Measurements from ENCODE around the gene THAP8.
"Not testable (repeated sequence)": the region's sequence is repeated elsewhere in the genome, so short reads cannot be mapped to it uniquely, and the experiment has no call there.

The THAP8 gene

GRCh38 chr19:36067681-36068080 is 13.6 kb upstream of the THAP8 start:
- no peak for DNase-seq

GRCh38 chr19:36064826-36065225 is 10.7 kb upstream of the THAP8 start:
- no peak for DNase-seq

- DNase-seq = no peak
Measured at GRCh38 chr19:36061367-36061766, 7.3 kb upstream of the THAP8 start.

- peak in 1 of 4 experiments; percentile 2 for DNase-seq
Measured at GRCh38 chr19:36060430-36060829, 6.3 kb upstream of the THAP8 start.

DNA sequence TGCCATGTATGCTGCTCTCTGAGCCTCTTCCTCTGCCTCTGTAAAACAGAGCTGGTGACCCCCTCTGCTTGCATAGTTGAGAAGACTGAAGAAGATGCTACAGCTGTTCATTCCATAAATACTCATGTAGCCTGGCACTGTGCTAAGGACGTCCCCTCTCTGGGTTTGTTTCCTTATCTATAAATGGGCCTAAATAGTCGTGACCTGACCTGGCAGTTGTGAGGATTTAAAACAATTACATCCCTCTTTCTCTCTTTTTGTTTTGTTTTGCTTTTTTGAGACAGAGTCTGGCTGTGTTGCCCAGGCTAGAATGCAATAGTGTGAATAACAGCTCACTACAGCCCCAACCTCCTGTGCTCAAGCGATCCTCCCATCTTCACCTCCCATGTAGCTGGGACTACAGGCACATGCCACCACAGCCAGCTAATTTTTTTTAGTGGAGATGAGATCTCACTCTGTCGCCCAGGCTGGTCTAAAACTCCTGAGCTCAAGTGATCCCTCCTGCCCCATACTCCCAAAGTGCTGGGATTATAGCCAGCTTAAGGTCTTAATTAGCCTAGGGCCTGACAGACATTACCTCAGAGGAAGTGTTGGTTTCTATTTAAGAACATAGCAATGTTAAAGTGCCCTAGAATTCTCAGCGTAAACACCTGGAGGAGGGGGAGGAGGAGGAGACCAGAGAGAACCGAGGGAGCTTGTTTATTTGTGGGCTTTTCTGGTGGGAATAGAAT is 5.3 kb upstream of the THAP8 start:
- no peak for DNase-seq

- DNase-seq = no peak
Measured at GRCh38 chr19:36058481-36059179, 4.5 kb upstream of the THAP8 start.

GRCh38 chr19:36054733-36055686 is 925 bp upstream of the THAP8 start, which contains the start of gene WDR62:
Gene WDR62 (plus strand): TSS chr19:36054897. CDS start chr19:36054972, 75 bp downstream.
- peak; percentile 90 to 94 (median 94) for DNase-seq

GRCh38 chr19:36051637-36052036 is 2.4 kb downstream of the THAP8 start:
- no peak for DNase-seq

- no peak for DNase-seq
Measured at GRCh38 chr19:36051236-36051635, 2.8 kb downstream of the THAP8 start.

DNA sequence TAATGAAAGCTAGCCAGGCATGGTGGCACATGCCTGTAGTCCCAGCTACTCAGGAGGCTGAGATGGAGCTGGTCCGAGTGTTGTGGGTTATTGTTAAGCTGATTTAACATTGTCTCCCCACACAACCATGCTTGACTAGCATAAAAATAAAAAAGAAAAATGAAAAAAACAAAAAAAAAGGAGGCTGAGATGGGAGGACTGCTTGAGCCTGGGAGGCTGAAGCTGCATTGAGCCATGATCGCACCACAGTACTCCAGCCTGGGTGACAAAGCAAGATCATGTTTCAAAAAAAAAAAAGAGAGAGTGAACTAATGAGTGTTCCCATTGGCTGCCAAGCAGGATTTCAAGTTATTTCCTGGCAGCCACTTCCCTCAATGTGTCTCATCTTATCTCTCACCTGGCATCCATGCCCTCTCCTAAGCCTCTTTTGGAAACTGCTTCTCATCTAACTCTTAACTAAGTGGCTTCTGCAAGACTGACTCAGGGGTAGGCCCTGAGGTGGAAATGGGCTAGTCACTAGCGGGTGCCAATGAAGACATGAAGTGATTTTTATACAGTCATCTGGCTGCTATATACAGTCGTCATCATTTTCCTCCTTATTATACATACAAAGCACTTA is 4.9 kb downstream of the THAP8 start:
- no peak for DNase-seq

- DNase-seq = no peak
Measured at GRCh38 chr19:36047835-36048234, 6.2 kb downstream of the THAP8 start.

DNA sequence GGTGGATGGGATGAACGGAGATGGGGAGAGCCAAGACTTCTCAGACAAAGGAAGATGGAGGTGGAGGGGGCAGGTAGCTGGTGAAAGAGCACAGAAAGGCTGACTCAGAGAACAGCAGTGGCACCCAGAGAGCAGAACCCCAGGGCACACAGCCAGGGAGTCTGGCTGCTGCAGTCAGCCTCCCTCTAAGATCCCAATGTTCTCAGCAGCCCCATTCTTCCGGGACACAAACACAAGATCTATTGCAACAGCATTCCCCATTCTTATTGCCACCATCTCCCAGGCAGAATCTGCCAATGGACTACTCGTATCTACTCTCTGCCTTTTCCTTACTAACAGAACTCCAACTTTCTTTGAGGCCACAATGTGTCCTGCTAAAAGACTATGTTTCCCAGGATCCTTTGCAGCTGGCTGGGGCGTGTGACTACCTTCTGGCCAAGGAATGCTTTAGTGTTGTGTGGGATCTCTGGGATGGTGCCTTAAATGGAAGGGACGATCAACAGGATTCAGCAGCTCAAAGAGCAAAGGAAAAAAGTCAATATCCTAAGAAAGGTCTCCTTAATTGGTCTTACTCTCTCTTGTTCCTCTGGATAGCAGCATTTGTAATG is 7.5 kb downstream of the THAP8 start:
- DNase-seq = no peak

DNA sequence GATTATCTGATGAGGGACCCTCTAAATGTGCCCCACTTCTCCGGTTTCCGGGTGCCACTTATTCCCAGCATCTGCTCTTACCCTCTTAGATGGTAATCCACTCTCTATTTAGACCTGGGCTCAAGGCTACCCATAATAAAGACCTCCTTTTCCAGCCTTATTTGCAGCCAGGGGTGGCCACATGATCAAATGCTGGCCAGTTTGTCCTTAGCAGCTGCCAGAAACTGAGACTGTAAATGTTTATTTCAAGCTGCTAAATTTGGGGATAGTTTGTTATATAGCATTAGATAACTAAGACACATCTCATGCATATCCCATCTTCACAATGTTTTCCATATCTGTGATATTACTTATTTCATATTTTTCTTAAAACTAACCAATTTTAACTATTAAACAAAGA is 10.1 kb downstream of the THAP8 start:
- DNase-seq = no peak

- no peak for DNase-seq
Measured at GRCh38 chr19:36041831-36042230, 12.3 kb downstream of the THAP8 start.

DNA sequence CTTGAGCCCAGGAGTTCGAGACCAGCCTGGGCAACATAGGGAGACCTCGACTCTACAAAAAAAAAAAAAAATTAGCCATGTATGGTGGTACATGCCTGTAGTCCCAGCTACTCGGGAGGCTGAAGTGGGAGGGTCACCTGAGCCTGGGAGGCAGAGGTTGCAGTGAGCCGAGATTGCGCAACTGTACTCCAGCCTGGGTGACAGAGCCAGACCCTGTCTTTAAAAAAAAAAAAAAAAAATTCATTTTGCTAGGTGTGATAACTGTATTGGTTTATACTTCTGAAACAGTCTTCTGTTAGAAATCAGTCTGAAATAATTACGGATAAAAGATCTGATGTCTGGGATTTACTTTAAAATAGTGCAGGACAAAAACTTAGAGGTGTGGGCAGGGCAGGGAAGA is 13.0 kb downstream of the THAP8 start:
- DNase-seq = not testable (repeated sequence)

- no peak for DNase-seq
Measured at GRCh38 chr19:36040495-36040894, 13.6 kb downstream of the THAP8 start.

DNA sequence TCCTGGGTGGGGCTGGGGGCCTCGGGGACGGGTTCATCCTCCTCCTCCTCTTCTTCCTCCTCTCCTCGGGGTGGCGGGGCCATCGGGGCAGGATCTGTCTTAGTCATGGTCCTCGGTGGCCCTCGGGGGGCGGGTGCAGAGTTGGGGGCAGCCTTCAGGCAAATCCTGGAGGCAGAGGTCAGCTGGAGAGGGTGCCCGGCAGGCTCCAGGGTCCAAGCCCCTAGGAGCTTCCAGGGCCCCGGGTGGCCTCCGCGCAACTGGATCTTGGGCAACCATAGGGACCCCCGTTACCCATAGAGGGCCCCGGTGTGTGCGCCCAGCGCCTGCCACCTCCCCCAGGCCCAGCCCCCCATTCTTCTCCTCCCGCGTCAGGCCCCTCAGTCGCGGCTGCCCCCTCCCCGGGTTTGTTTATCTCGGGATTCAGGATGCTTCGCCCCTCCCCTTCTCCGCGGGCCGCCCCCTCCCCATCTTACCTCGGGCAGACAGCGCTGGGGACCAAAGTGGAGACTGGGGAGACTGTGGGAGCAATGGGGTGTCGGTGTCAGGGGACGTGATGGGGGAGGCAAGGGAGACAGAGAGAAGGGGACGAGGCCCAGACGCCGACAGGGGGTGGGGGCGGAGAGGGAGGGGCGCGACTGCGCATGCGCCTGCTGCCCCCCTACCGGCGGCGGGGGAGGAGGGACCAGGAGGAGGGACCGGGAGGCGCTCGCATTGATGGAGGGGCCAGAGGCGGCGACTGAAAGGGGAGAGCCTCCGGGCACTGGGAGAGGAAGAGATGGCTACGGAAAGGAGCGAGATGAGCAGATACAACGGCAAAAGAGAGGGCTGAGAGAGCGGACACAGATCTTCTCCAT is 21.6 kb downstream of the THAP8 start, which contains the start of gene CLIP3:
CLIP3 (minus strand) TSS at position 623 of the 854 bp plus-strand sequence; CDS start at position 107, 516 bp downstream.
- no peak for DNase-seq

GRCh38 chr19:36031308-36031707 is 22.8 kb downstream of the THAP8 start:
- DNase-seq = no peak

- no peak for DNase-seq
Measured at GRCh38 chr19:36030264-36031148, 23.6 kb downstream of the THAP8 start.

All from activated CD4-positive, CD25-positive, alpha-beta regulatory T cell (primary cell).